ENCODE measurements around the gene NDUFB5.

Gene NDUFB5

DNA sequence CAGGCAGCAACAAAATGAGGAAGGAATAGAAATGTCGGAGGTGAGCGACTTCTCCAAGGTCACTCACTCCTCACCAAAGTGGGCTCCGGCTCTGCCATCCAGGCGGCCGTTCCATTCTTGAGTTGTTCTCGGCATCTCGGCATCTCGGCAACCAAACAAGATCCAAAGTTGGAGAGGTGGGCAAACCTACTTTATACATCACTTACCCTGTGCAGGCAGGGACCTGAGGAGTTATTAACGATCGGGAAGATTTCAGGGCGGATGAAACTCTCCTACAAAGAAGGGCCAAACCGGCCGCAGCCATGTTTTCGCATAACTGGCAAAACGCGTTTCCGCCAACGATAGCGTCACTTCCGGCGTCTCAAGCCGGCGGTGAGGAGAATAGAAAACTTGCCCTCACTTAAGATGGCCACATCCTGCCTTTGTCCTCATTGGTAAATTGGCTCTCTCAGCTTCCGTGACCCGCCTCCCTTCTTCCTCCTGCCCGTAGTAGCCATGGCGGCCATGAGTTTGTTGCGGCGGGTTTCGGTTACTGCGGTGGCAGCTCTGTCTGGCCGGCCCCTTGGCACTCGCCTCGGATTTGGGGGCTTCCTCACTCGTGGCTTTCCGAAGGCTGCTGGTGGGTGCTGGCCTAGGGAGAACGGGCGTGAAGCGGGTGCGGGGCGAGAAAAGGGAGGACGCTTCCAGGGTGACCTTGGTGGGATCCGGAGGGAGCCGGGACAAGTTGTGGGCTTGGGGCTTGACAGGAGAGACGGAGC lies at the start of gene NDUFB5, which contains the start of gene MRPL47:
Gene NDUFB5, plus strand, starts transcription at position 474 of the 758 bp plus-strand sequence. Its CDS starts 22 bp downstream, at position 496.
Gene MRPL47, minus strand, starts transcription at position 318 of the 758 bp plus-strand sequence. Its CDS starts 14 bp downstream, at position 304.
- peak; percentile 82 to 85 for DNase-seq (ENCODE audit: low read depth in 2 of 2)

DNA sequence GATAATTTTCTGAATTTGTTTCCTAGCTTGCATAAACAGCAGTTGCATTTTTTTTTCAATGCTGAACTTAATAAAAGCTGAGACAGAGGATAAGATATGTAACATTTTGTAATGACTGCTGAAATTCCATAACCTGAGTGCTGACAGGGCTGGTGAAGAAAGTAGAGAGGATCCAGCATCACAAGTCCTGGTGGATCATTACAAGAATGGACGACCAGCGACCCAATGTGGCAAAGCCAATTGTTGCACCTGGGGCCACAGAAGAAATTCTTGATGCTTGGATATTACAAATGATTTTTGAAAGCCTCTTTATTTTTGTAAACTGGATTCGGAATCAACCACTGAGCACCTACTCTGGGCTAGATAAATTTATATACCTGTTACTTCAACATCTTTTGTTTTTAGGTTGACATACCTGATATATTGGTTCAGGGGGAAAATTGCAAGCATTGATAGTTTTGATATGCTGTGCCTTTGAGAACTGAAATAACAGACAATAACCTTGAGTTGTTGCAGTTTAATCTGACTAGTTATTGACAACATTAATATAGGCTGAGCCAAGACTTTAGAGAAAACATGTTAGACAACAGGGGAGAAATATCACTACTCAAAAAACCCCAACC lies 45.7 kb upstream of the NDUFB5 start:
- DNase-seq (ENCODE audit: low read depth in 2 of 2), result peak in 1 of 2 donors; percentile 8

DNA sequence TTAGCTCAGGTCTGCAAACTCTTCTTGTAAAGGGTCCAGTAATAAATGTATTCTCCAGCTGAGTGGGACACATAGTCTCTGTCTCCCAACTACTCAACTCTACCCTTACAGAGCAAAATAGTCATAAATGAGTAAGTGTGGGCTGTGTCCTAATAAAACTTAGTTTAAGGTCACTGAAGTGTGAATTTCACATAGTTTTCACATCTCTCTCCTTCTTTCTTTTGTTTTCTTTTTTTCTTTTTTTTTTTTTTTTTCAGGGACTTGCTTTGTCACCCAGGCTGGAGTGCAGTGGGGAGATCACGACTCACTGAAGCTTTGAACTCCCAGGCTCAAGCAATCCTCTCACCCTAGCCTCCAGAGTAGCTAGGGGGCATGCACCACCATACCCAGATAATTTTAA lies 43.8 kb upstream of the NDUFB5 start:
- no peak for DNase-seq (ENCODE audit: low read depth in 2 of 2)

DNA sequence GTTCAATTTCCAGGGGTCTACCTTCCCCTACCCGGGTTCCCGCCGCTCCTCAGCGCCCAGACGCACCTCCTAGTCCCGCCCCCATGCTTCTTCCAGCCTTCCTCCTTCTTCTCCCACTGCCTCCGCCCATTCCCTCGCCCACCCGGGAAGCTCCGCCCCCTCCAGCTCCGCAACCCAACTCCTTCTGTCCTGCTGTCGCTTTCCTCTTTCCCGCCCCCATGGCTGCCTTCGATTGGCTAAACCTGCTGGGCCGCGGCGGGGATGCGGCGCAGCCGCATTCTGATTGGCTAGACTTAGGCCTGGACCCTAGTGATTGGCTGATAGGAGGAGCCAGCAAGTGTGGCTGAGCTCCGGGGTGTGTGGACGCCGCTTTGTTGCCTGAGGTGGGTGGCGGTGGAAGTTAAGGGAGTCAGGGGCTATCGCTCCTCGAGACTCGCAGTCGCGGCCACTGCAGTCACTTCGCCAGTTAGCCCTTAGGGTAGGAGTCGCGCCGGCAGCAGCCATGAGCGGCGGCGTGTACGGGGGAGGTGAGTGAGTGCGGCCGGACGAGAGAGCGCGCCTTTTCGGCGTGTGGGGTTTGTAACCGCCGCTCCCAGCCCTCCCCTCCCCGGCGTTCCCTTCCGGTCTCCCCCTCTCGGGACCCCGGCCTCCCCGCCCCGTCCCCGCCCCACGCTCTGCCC lies 41.9 kb upstream of the NDUFB5 start, which contains the start of gene ACTL6A:
Gene ACTL6A, plus strand, starts transcription at position 336 of the 680 bp plus-strand sequence. Its CDS starts 167 bp downstream, at position 503.
- DNase-seq (ENCODE audit: low read depth in 2 of 2), result peak; percentile 91 to 97

DNA sequence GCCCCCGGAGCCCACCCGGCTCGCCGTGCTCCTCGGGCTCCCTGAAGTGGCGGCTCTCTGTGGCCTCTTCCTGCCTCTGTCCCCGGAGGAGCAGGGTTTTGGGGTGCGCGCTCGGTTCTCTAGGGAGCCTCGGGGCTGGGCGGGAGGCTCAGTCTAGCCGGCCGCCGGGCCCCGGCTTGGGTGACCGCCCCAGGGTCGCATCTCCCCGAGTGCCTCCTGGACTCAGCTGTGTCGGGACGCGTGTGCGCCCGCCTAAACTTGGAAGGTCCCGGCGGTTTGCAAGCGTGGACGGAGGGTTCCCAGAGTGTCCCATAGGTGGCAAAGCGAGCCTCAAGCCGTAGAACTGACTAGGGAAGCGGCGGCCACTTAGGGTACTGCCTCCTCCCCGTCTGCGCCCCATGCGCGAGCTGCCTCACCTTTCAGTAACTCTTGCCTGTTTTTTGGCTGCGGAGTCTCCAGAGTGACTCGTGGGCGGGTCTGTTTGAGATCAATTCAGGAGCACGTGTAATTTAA lies 41.3 kb upstream of the NDUFB5 start:
- peak; percentile 14 to 38 for DNase-seq (ENCODE audit: low read depth in 2 of 2)

DNA sequence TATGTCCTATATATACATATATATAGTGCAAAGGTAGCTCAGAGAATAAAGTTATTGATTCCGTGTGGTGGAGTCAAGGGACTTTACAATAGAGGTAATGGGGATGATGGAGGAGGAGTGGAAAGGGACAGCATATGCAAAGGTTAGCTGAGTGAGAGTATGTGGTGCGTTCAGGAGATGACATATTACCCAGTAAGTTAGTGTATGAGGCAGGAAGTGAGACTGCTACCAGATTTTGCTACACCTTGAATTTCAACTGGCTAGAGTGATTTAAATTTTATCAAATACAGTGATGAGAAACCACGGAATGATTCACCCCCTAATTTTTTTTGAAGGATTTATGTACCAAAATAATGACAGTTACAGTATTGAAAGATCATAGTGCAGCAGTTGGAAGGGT lies 39.1 kb upstream of the NDUFB5 start:
- no peak for DNase-seq (ENCODE audit: low read depth in 2 of 2)

DNA sequence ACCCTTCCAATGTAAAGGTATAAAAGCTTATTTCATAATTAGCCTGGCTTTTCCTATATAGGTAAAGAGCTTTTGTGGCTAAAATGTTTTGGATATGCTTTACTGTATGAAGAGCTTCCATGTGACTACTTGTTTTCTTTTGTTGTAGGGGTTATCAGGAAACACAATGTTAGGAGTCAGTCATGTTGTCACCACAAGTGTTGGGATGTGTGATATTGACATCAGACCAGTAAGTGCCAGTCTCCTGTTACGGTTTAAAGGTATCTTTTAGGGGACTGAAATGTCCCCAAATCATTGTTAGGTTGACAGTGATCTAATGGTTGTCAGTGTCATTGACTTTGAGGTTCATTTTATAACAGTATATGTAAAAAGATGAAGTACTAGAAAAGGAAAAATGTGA lies 23.6 kb upstream of the NDUFB5 start:
- DNase-seq (ENCODE audit: low read depth in 2 of 2), result no peak

DNA sequence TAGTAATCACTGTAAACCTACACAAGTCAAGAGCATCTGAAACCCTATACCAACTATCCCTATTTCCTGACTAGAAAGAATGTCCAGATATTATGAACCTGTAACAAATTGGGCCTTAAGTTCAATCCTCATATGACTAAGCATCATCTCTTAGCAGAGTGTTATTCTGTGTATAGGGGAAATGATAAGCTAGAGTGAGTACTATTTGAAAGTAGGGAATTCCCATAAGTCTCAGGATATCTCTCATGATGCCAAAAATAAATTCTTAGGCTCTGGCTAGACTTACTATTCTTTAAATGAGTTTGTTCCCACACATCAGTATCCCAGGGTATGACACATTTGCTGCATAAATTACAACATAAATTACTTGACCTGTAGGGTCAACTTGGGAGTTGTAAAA lies 15.5 kb upstream of the NDUFB5 start:
- DNase-seq (ENCODE audit: low read depth in 2 of 2), result no peak

DNA sequence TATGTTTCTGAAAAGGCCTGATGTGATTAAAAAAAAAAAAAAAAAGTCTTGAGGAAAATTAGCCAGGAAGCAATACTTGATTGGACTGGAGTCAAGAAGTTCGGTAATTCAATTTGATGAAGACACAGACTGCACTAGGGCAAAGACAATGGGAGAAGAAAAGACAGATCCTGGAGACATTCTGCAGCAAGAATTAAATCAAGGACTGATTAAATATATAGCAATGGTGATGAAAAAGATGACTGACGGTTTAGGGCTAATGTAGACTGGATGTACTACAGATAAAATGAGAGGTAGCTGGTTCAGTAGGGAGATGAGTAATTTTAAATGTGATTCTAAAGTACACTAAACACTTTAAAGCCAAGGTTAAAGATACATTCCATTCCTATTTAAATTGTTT lies 13.9 kb upstream of the NDUFB5 start:
- no peak for DNase-seq (ENCODE audit: low read depth in 2 of 2)

DNA sequence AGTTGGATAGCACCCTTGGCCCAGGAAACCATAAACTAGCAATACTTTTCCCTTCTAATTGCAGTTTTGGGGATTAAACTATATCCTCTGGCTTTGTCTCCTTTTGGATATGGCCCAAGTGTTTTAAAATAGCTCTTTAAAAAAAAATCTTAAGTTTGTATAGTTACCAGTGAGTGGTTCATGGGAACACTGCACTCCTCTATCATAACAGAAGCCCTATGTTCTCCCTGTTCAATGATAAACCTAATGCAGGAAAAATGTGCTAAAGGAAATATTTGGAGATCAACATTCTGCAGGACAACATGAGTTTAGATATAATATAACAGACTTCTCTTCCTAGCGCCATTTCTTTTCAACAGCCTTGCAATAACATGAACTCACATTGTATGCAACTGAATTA lies 13.3 kb upstream of the NDUFB5 start:
- DNase-seq (ENCODE audit: low read depth in 2 of 2), result no peak

DNA sequence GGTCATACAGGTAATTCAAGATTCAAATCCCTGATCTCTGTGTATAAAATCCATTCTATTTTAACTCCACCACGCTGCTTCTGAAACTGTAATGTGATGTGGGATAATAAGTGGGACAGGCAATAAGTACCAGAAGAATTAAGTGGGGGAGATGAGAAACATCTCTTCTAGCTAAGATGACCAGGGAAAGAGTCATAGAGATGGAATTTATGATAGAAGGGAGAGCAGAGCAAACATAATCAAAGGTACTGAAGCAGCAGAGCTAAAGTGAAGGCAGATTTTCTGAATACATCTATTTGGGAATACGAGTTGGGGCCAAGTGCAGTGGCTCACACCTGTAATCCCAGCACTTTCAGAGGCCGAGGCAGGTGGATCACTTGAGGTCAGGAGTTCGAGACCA lies 5.1 kb upstream of the NDUFB5 start:
- no peak for DNase-seq (ENCODE audit: low read depth in 2 of 2)

DNA sequence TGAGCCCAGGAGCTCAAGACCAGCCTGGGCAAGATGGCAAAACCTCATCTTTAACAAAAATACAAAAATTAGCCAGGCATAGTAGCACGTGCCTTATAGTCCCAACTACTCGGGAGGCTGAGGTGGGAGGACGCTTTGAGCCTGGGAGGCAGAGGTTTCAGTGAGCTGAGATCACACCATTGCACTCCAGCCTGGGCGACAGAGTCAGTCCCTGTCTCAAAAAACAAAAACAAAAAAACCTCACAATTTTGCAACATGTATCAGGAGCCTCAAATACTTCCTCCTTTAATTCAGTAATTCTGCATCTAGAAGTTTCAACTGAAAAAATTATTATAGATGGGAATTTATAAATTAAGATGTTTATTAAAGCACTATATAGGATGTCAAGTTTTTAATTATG lies 1.3 kb upstream of the NDUFB5 start:
- no peak for DNase-seq (ENCODE audit: low read depth in 2 of 2)

DNA sequence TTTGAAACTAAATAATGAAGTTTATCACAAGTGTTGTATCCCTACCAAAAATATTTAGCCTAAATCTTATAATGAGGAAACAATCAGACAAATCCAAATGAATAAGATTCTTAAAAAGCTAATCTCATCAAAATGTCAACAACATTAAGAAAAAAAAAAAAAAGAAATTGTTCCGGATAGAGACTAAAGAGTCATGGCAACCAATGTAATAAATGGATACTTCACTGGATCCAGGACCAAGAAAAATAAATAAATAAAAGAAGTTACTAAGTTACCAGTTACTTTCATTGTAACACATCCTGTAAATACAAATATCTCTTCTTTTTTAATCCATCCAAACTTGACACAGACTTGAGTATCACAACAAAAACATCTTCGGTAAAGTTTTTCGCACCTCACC lies 763 bp upstream of the NDUFB5 start:
- DNase-seq (ENCODE audit: low read depth in 2 of 2), result no peak

DNA sequence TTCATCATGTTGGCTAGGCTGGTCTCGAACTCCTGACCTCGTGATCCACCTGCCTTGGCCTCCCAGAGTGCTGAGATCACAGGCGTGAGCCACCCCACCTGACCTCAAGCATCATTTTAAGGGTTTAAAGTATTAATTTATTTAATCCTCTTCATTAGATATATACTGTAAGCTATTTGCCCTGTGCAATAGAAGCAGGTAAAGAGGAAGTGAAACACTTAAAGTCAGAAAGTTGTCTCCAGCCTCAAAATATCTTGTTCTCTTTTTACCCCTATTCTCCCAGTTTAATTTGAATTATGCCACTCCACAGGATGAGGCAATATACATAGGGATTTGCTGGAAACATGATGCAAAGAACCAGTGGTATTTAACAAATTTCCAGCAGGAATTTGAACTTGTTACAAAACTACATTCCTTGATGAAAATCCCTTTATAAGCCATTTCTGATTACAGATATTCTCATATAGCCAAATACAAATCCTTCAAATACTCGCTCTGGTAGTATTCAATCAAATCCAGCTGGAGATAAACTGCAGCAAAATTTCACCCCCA lies 2.0 kb downstream of the NDUFB5 start:
- no peak for DNase-seq (ENCODE audit: low read depth in 2 of 2)

DNA sequence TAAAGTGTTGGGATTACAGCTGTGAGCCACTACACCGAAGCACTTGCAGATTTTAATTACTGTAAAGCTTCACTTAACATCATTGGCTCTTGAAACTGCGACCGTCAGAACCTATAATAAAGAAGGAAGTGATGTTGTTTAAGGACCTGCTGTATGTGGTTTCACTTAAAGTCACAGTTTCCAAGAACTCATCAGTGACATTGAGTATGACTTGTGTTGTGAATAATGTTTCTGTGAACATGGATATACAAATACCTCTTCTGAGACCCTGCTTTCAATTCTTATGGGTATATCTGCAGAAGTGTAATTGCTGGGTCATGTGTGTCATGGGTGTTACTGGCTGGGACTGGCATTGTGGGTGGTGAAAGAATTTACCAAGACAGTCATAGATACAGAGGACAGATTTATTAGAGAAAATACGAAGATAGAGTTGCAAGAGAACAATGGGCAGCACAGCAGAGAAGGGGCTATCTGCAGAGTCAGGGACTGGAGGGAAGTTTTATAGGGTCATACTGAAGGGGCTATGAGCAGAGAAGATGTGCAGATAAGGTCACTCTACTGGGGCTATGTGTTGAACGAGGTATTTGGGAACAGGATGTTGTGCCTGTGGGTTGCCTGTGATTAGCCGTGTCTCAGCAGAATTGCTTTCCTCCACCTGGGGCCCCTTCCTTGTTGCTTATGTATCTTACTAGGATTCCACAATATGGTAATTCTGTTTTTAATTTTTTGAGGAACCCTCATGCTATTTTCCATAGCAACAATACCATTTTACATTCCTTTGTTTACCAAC lies 4.5 kb downstream of the NDUFB5 start:
- DNase-seq (ENCODE audit: low read depth in 2 of 2), result no peak

DNA sequence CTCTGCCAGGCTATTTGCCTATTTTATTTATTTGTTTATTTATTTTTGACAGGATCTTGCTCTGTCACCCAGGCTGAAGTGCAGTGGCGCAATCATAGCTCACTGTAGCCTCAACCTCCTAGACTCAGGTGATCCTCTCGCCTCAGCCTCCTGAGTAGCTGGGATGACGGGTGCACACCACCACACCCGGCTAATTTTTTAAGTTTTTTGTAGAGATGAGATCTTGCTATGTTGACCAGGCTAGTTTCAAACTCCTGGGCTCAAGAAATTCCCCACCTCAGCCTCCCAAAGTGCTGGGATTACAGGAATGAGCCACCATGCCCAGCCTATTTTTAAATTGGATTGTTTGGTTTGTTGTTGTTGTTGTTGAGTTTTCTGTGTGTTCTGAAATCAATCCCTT lies 5.5 kb downstream of the NDUFB5 start:
- no peak for DNase-seq (ENCODE audit: low read depth in 2 of 2)

DNA sequence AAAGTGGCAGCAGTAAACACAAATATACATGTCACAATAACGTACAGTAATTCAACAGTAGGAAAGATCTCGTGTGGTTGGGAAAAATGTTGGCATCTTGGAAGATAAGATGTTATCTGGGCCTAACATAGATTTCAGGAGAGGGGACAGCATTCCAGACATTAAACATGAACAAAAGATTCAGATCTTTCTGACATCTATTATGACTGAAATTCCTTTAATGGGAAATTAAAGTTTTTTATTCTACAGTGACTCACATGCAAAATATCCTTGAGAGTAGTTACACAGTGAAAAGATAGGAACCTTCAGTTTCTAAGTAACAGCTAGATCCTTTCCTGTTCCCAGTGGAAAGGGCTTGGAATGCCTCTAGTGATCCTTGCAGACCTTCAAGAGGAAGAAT lies 9.2 kb downstream of the NDUFB5 start:
- no peak for DNase-seq (ENCODE audit: low read depth in 2 of 2)

DNA sequence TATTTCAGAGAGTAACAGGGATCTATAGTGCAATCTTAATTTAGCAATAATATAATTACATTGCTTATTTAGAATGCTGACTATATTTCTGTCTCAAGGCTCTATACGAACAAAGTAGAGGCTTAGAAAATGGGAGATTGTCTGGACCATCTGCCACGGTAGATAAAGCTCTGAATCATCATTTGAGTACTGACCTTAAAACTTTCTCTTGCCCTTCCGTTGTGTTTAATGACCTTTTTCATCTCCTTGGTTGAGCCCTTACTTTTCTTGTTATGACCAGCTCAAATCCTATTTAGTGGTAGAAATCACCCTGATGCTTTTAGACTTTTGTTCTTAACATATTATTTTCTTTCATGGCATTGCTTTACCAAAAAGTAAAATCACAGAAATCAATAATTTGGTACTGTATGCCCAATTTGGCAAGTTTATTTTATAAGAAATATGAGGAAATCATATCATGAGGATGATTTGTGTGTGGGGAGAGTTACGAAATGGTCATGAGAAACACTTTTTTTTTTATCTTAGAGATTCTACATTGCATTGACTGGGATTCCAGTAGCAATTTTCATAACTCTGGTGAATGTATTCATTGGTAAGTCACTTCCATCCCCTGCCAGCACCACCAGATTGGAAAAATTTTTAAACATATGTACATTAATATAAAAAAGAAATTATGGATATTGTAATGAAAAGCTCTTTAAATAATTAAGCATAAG lies 11.0 kb downstream of the NDUFB5 start:
- DNase-seq (ENCODE audit: low read depth in 2 of 2), result no peak

DNA sequence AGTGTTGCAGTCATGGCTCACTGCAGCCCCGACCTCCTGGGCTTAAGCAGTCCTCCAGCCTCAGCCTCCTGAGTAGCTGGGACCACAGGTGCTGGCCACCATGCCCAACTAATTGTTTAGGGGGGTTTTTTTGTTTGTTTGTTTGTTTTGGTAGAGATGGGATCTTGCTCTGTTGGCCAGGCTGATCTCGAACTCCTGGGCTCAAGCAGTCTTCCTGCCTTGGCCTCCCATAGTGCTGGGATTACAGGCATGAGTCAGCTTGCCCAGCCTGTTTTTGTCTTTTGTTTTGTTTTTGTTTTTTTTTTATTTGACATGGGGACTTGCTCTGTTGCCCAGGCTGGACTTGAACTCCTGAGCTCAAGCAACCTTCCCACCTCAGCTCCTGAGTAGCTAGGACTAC lies 17.4 kb downstream of the NDUFB5 start:
- no peak for DNase-seq (ENCODE audit: low read depth in 2 of 2)

DNA sequence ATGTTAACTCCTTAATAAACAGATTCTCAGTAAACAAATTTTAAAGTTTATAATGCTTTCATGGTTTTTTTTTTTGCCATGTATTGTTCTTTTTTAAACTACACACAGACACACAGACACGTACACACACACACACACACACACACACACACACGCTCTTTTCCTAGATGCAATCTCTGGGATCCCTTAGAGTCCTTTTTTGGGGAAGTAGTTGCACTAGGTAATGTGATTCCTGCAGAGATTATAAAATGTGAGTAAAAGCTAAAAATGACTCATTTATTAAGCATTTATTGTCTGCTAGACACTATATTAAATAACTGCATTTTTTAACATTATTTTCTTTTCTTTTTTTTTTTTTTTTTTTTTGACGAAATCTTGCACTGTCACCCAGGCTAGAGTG lies 19.9 kb downstream of the NDUFB5 start:
- no peak for DNase-seq (ENCODE audit: low read depth in 2 of 2)
